GM12864 (cell line): ENCODE results near the gene TRIM43B.
"Not testable (repeated sequence)": the region's sequence is repeated elsewhere in the genome, so short reads cannot be mapped to it uniquely, and the experiment has no call there.

Experiments used
- DNase-seq: peaks from one replicate; pipeline ENCODE4 v3.0.0-alpha.2; 2011; ENCODE audit warnings: low read depth
- H3K4me3 ChIP-seq: 2 replicates; pipeline ENCODE4 v1.5.1; 2011; ENCODE audit warnings: mild to moderate bottlenecking, low read depth, low read length, control low read depth
- CTCF ChIP-seq: IDR thresholded peaks from 2 replicates; pipeline ENCODE4 v1.5.1; 2011; ENCODE audit warnings: low read depth, mild to moderate bottlenecking, moderate library complexity, low read length, control low read depth, inconsistent platforms; ENCODE audit errors: missing control alignments

Gene TRIM43B

GRCh38 chr2:95484654-95485053 lies at the start of gene TRIM43B:
TSS of gene TRIM43B (minus strand) at chr2:95484754. CDS start at chr2:95482714, 2,040 bp downstream.
- not testable (repeated sequence) for H3K4me3 ChIP-seq, DNase-seq

DNA sequence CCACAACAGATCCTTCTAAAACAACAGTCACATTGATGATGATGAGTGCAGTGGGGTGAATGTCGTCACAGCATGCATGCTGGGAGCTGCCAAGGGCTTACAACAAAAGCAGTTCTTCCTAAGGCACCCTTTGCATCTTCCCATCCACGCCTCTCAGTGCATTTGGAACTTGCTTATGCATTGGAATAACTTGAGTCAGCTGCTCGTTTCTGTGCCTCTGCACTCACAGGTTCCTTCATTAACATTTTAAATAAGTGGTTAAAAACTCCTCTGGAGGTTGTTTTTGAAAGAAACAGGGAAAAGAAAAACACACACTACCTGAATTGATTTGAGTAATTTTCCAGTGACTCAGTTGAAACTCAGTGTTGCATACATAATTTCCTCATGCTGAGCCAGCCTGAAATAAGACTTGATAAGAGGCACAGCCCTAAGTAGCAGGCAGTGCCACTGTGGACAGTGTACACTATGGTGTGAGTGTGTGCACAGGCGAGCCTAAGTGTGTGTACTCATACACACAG lies 46.8 kb upstream of the TRIM43B start:
- DNase-seq: no peak
- no peak for TF ChIP-seq CTCF
- H3K4me3 ChIP-seq: no peak overlapping the region

DNA sequence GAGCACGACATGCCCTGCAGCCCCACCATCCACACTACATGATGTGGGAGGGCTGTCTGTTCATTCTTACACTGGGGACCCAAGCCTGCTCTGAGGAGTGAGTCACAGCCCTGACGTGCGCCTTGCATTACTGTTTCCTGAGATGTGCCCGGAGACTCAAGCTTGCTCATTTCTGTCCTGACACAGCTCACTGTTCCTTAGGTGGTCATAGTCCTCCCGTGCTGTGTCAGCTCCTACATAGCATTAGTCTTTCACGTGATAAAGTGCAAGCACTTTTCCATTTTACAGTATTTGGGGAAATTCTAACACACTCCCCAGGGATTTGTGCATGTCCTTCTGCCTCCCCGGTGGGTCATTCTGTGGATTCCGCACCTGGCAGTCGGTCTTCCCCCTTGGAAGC lies 46.2 kb upstream of the TRIM43B start:
- H3K4me3 ChIP-seq: no peak overlapping the region

GRCh38 chr2:95526360-95527341 lies 42.1 kb upstream of the TRIM43B start:
- peak overlapping the region; percentile 96 for H3K4me3 ChIP-seq
- peak; percentile 30 for DNase-seq
- TF ChIP-seq CTCF: peak; percentile 39

More for the DNA sequence above, 46.2 kb upstream of the TRIM43B start:
- no peak for TF ChIP-seq CTCF
- peak; percentile 46 for DNase-seq

DNA sequence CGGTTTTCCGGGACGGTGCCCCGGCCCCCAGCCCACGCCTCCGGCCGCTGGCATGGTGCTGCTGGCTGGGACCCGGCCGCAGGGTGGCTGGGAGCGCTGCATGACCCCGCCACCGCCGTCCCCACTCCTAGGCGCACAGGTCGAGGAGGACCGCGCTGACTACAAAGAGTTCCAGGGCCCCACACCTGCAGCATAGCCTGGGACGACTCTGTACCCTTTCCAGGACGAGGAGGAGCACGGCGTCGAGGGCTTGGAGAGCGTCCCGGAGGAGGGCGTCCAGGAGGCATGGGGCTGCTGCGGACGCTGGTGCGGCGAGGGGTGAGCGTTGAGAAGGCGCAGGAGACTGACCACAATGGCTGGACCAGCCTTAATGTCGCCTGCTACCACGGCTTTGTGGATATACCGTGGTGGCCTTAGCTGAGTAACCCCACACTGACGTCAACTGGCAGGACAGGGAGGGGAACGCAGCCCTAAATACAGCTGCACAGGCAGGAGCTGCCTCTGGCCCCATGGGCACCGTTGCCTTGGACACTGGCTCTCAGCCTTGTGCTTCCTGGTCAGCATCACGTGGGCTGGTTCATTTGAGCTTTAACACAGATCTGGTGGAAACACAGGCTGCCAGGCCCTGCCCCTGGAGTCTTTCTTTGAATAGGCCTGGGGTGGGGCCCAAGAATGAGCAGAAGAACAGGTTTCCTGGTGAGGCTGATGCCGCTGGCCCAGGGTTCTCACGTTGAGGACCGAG lies 40.9 kb upstream of the TRIM43B start:
- H3K4me3 ChIP-seq: peak overlapping the region; percentile 96
- DNase-seq: no peak
- TF ChIP-seq CTCF: no peak

DNA sequence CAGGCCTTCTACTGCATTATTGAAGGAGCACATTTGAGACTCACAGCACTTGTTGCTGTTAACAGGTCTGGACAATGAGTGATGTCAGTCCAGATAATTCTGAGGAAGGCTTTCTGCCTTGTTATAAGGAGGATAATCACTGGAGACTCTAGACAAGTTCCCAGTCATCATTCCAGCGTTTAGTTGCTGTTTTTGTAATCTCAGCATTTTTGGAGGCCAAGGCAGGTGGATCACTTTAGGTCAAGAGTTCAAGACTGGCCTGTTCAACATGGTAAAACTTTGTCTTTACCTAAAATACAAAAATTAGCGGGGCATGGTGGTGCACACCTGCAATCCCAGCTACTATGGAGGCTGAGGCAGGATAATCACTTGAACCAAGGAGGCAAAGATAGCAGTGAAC lies 39.6 kb upstream of the TRIM43B start:
- no peak overlapping the region for H3K4me3 ChIP-seq
- no peak for TF ChIP-seq CTCF
- no peak for DNase-seq

DNA sequence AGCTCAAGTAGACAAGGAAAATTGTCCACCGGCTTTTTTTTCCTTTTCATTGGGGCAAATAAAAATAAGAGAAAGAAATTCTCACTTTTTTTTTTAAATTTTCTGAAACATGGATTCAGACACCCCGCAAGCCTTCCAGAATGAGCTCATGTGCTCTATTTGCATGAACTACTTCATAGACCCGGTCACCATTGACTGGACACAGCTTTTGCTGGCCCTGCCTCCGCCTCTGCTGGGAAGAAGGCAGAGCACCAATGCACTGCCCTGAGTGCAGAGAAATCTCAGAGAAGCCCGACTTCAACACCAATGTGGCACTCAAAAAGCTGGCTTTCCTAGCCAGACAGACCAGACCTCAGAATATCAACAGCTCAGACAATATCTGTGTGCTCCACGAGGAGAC lies 30.2 kb upstream of the TRIM43B start:
- no peak overlapping the region for H3K4me3 ChIP-seq
- TF ChIP-seq CTCF: no peak
- DNase-seq: no peak

DNA sequence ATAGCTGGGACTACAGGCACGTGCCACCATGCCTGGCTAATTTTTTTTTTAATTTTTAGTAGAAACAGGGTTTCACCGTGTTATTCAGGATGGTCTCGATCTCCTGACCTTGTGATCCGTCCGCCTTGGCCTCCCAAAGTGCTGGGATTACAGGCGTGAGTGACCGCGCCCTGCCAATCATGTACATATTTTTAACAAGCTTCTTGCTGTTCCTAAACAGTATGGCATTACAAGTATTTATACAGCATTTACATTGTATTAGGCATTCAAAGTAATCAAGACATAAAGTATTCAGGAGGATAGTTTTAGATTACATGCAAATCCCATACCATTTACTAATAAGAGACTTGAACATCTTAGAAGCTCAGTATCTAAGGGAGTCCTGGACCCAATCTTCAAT lies 29.7 kb upstream of the TRIM43B start:
- not testable (repeated sequence) for H3K4me3 ChIP-seq, DNase-seq
